ENCODE results near the gene FAM83G.
"Not testable (repeated sequence)": the region's sequence is repeated elsewhere in the genome, so short reads cannot be mapped to it uniquely, and the experiment has no call there.

Gene FAM83G

GRCh38 chr17:19023209-19023999 is 18.8 kb upstream of the FAM83G start:
- DNase-seq, result no peak

GRCh38 chr17:19022747-19023146 is 18.2 kb upstream of the FAM83G start:
- DNase-seq, result no peak

DNA sequence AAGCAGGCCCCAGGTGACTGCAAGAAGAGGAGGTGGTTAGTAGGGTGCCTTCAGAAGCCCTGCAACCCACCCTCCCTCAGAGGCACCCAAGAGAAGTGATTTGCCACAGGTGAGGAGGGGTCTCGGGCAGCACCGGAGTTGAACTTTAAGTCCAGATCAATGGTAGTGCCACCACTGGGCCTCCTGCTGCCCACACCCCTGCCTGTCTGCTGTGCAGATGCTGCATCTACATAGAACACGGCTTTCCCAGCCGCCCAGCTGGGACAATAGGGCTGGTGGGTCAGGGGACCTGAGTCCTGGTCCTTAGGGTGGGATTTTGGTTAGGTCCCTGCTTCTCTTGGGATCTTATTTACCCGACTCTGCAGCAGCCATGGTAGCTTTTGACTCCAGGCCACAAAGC is 17.6 kb upstream of the FAM83G start:
- no peak for DNase-seq

DNA sequence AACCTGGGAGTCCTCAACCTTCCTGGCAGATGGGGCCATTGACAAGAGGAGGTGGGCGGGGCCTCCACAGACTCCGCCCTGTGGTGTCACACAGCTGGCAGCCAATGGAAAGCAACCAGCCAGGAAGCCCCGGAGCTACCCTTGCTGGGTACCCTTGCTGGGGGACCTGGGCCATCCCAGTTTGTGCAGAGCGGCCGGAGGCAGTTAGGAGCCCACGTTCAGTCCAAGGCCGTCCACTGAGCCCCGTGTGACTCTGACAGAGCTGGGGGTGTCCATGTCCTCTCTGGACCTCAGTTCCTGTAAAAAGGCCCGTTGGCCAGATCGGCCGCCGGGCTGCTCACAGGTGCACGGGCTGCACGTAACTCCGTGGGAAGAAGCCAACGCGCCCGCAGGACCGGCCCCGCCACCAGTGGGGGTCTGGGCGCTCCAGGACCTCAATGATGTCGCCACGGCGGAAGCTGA is 17.1 kb upstream of the FAM83G start:
- DNase-seq, result peak; percentile 58

GRCh38 chr17:19021011-19021621 is 16.6 kb upstream of the FAM83G start:
- not testable (repeated sequence) for DNase-seq

GRCh38 chr17:19020016-19020415 is 15.5 kb upstream of the FAM83G start:
- no peak for DNase-seq

- peak; percentile 39 for DNase-seq
These were observed 14.7 kb upstream of the FAM83G start for GRCh38 chr17:19019041-19019941.

- no peak for DNase-seq
These were observed 14.0 kb upstream of the FAM83G start for GRCh38 chr17:19018600-19018950.

DNA sequence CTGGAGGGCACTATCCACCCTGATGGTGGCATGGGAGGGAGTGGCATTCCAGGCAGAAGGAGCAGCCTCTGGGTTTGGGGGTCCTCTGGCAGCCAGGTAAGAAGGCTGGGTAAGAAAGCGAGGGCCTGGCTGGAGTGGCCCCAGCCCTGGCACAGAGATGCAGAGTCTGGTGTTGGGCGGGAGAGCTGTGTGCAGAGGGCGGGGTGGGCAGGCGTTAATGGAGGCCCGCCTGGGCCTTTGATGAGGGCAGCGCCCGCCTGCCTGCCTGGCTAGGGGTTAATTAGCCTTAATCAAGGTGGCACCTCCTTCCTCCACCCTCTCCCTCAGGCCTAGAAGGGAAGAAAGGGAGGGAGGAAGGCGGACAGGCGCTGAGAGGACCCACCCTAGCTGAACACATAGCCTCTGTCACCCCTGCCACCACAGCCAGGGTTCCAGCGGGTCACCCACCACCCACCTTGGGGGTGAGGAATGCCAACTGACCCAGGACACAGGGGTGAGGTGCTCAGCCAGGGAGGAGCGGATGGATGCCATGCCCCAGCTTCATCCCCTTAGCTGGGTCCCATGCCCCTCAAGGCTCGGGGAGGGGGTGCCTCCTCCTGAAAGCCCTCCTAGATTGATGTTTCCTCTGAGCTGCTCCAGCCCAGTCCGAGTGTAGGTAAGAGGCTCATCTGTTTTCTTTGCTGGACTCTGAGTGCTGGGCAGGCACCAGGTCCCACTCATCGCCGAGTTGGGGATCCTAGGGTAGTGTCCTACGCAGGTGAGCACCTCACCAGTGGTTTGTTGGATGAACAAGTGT is 13.4 kb upstream of the FAM83G start:
- DNase-seq, result peak; percentile 17

DNA sequence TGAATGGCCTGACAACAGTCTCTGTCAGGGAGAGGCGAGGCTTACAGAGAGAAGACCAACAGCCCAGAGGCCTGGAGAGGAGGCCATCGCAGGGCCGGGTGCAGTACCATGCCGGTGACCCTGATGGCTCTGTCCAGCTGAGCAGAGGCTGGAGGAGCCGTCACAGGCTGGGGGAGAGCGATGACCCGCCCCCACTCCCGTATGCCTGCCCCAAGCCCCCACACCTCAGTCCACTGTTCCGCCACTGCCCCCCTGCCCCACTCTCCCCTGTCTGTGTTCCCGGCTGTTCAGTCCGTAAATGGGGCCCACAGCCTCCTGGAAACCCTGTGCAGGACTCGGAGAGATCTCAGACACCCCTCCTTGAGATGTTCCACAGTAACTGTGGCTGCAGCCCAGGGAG is 12.8 kb upstream of the FAM83G start:
- no peak for DNase-seq

DNA sequence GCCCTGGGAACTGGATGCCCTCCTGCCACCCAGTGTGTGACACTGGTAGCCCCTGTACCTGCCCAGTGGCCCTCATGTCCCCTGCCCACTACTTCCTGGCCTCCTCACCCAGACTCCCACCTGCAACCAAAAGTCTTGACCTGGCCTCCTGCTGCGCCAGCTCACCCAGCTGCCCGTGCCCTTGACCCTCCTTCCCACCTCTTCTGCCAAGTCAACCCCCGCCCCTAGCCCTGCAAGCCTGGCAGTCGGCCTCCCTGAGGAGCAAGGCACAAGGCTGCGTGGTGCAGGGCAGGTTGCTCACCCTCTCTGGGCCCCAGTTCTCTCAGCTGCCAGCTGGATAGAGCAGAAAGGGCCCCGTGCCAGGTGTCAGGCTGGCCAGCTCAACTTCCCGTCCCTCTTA is 12.3 kb upstream of the FAM83G start:
- no peak for DNase-seq

GRCh38 chr17:19016297-19016696 is 11.7 kb upstream of the FAM83G start:
- DNase-seq, result no peak

GRCh38 chr17:19015428-19015827 is 10.9 kb upstream of the FAM83G start:
- no peak for DNase-seq

DNA sequence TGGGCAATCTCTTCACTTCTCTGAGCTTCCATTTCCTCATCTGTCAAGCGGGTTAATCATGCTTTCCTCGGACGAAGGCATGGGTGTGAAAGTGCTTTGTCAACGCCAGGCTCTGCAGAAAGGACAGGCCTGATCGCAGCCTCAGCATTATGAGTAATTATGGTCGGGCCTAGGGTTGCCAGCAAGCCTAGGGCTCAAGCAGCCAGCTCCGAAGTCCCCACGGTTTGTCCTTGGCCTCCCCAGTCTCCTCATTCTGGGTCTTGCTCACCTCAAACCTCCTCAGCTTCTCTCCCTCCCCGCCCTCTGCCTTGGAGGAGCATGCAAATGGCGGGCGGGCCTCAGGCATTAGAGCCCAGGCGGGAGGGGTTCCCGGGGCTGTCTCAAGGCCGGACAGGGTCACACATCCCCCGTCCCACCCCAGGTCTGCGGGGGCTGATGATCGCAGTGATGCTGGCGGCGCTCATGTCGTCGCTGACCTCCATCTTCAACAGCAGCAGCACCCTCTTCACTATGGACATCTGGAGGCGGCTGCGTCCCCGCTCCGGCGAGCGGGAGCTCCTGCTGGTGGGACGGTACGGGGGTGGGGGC is 10.2 kb upstream of the FAM83G start:
- DNase-seq, result no peak

- no peak for DNase-seq
These were observed 9.5 kb upstream of the FAM83G start for GRCh38 chr17:19013806-19014627.

- DNase-seq, result no peak
These were observed 8.7 kb upstream of the FAM83G start for GRCh38 chr17:19013226-19013625.

DNA sequence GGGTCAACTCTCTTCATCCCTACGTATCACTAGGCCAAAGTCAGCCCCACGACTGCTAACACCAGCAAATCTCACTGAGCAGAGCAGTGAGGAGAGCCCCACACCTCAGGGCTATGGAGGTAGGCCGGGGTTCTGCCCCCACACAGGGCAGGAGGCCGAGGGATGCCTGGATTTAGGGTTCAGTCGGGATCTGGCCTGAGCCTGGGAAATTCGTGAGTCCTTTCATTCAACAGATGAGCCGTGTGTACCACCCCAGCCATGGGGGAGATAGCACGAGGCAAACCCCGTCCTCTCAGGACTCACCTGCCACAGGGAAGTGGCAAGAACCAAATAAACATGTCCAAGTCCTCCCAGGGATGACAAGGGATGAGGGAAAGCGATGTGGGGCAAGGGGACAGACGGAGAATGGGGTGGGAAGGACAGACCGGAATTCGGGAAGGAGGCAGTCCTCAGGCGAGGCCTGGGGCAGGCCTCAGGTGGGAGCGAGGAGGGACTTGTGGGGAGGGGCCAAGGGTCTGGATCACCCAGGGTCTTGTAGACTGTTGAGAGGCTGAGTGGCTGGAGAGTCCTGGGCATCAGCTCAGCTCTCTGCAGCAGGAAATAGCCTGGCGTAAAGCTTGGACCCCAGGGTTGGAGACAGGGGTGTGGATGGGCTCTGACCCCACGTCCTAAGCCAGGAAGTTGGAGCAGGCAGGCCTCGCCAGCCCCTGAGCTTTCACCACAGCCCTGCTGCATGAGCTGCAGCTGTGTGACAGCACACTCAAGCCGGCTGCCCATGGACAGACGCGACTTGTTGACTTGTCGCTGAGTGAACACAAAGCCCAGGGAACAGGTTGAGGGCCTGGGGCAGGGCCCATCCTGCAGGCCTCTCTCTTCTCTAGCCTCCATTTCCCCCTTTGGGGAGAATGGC is 7.9 kb upstream of the FAM83G start:
- DNase-seq, result no peak

DNA sequence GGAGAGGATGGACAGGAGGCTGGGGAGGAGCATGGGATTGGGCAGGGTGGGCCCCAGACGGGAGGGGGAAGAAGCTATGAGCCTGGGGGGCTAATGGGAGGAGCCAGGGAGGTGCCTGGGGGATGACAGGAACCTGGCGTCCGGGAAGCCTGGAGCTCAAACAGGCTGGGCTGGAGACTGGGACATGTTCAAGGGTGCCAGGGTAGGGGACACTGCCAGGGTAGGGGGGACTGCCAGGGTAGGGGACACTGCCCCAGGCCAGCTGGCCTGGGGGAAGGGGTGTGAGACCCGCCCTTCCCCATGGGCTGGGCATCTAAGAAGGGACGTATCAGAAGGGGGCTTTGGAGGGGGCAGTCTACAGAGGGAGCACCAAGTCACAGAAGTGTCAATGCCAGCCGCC is 7.0 kb upstream of the FAM83G start:
- no peak for DNase-seq

DNA sequence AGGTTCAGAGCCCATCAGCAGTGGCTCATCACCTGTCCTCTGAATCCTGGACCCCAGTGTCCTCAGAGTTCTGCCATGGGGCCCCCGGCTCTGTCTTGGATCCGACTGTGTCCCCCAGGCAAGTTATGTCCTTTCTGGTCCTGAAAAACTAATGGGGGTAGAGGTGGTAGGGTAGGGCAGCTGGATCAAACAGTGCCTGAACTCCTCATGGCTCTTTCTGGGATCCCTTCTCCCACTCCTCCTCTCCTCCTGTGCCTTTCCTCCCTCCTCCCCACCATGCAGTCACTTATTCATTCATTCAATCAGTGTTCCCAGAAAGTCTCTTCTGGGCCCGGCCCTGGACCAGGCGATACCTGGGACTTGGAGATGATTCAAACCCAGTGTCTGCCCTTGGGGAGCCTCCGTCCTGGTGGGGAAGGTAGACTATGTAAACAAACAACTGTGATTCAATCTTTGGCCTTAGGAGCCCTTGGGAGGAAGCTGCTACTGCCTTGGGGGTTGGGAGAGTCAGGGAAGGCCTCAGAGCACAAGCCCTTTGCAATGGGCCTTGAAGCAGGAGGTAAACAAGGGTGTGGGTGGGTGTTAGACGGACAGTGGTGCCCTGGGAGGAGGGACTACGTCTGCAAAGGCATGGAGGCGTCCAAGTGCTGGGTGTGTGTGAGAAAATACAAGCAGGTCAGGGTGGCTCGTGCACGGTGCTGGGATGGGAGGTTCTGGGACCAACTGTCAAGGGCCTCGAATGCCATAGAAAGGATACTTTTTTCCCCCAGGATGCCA is 6.4 kb upstream of the FAM83G start:
- no peak for DNase-seq

DNA sequence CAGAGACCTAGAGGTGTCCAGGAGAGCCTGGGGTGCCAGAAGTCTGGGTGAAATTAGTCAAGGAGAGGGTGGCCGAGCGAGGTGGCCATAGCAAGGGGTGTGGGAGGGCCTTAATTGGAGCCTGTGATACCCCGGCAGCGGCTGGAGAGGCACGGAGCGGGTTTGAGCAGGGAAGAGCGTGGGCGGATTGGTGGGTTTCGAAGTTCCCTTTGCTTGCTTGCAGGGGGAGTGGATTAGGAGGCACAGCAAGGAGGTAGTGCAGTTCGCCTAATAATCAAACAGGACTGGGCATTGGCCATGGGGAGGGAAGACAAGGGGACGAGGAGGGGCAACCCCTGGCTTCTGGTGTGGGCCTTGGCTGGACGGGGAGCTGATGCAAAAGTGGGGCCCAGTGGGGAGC is 5.4 kb upstream of the FAM83G start:
- no peak for DNase-seq

All from hematopoietic multipotent progenitor cell treated with erythropoietin and hydrocortisone succinate and interleukin-3 and kit ligand, for 6 days (in vitro differentiated cells).